ENCODE data around the gene PLK3. TPM values are rescaled to one million over a fixed set of nuclear protein-coding genes. Genes with fewer than 3 reads are reported as not detected.
"Not testable (repeated sequence)": the region's sequence is repeated elsewhere in the genome, so short reads cannot be mapped to it uniquely, and the experiment has no call there.

Gene PLK3
- total RNA-seq, 1 donor from 2014 or later: 7.5 TPM

DNA sequence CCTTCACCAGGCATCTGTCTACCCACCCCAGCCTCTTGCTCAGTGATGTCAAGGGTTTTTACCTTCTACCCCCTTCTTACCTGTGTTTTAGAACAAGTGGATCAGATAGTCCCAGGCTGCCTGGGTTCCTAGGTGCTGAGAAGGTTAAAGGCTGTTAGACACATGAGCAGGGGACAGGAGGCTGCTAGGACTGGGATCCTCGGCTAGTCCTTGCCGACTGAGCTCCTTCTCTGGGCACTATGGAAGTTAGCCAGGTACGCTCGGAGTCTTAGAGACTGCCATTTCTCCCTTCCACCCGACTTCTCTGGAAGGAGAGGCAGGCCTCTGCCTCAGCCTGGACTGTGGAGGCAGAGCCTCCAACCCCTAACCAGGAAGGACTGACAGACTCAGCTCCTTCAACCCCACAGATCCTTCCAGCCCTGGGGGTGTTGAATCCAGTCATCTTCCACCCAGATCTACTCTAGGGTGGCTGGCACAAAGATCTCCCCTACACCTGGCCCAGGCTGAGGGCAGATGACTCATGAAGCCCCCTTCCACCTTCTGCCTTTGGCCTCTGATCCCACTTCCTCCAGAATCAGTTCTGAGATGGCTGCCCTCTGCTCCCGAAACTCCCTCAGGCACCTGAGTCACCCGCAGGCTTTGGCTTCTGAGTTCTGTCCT lies 6.7 kb downstream of the PLK3 start, which contains the start of gene DYNLT4:
DYNLT4 (minus strand) TSS at position 648 of the 660 bp plus-strand sequence. CDS start 683 bp downstream, outside the sequence.
- no peak for ATAC-seq
- DNase-seq: peak; percentile 28
- intact Hi-C loops (cut with micrococcal nuclease): no loop called here

DNA sequence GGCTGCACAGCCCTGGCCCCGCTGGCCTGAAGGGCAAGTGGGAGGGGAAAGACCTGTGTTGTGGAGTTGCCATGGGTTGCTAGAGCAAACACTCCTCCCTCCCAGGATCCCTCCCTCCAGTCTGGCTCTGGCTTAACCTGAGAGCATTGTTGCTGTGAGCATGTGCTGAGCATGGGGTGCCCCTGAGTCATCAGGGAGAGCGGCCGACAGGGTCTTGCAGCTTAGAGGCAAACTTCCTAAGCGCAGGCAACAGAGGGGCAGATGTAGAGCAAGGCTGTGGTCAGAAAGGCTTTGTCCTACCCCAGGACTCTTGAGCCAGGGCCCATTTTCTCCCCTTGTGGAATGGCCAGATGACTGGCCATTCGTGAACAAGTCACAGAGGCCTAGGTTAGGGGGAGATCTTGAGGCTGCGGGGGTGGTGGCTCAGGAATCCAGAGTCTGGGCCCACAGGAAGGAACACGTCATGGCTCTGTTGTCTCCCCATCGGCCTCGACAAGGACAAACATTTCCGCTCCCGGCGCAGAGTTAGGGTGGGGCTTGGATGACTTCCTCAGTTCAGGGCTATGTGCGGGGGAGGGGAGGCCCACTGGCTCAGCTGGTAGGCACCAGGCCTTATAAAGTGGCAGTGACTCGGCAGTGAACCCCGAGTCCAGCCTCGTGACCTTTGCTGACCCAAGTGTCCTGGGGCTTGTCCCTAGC lies 7.3 kb downstream of the PLK3 start:
- ATAC-seq: peak; percentile 83
- intact Hi-C loops (cut with micrococcal nuclease): no loop called here
- peak; percentile 96 for DNase-seq

DNA sequence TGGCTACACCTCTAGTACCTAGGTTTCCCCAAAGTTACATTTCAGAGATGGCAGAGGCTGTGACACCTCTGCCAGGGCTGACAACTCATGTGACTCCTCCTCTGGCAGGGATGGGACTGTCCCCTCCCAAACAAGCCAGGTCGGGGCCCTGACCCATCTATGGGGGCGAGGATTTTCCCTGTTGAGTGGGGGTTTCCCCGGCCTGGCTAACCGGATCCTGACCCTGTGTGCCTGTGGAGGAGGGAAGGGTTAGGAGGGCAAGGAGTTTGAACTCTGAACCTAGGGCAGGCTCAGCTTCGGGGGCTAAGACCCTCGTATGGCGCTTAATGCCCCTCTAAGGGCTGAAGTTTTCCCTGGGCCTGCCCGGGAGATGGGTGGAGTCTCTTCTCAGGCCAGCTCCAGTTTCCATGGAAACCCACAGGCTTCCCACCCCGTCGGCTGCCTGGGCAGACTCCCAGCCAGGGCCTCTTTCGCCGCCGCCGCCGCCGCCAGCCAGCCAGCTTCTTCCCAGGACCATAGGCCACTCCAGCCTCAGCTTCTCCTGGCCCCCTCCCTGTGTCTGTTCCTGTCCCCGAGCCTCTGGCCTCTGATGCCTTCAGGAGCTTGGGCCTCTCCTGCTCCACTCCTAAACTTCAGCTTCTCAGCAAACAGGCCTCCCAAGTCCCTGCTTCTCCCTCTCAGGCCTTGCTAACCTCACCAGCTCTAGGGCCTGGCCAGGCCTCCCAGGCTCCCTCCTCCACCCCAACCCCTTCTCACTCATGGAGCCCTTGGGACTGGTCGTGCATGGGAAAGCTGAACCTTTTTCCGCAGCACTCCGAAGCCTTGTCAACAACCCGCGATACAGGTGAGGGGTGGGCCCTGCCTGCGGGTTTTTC lies 8.1 kb downstream of the PLK3 start, which contains the start of gene BTBD19:
BTBD19 (plus strand) TSS at position 461 of the 875 bp plus-strand sequence; CDS start at position 759, 298 bp downstream.
- ATAC-seq (peak; percentile 67), DNase-seq (peak; percentile 91)
- intact Hi-C loops (cut with micrococcal nuclease): no loop called here

DNA sequence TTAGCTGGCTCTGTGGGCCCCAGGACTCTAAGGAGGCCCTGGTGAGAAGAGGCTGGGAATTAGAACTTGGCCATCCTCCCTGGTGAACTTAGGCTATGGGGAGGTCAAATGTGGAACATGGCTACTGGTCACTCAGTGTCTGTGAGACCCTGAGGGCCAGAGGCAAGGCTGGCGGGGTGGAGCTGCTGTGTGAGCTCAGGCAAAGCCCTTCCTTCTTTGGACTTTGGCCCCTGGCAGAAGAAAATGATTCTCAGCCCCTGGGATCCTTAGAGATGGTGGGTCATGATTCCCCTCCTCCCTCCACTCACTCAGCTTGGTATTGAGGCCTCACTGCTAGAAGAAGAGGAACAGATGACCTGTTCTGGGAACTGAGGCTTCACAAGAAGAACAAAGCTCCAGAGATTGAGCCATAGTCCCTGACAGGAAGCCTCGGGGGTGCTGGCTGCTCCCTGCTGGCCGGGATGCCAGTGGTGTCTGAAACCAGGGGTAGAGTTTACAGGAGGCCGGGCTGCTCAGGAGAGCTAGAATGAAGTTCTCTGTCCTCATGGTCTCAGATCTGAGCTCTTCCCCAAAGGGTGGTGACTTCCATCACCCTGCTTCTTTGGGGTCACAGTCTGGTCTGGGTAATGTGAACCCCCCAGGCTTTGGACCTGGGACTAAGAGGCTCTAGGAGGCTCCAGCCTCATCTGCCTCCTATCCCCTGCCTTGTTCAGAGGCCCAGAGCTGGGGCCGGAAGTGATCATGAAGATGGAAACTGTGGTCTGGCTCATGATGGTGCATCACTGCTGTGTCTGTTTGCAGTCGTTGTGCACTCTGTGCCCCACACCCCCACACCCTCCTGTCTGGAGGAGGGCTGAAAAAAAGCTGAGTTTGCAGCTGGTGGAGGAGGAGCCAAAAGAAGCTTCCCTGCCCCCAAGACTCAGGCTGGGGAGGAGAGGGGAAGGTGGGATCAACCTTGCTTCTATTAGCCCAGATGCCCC lies 9.1 kb downstream of the PLK3 start:
- ATAC-seq: no peak
- DNase-seq: peak; percentile 66
- intact Hi-C loops (cut with micrococcal nuclease): no loop called here

DNA sequence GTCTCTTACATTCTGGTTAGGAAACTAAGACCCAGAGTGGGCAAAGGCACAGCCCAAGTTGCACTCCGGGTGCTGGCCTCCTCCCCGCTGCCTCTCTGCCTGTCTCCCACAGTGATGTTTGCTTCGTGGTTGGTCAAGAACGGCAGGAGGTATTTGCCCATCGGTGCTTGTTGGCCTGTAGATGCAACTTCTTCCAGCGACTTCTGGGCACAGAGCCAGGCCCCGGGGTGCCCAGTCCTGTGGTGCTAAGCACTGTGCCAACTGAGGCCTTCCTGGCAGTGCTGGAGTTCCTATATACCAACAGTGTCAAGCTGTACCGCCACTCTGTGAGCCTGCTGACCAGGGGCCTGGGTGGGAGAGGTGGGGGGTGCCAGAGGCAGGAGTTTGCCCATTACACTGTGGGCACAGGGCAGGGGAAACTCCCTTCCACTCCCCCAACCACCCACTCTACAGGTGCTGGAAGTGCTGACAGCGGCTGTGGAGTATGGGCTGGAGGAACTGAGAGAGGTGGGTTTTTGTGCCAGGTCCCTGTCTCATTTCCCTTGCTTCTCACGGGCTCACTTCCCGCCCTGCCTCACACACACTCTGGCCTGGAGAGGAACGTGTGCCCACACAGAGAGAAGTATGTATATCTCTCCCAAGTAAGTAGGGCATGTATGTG lies 10.1 kb downstream of the PLK3 start:
- no peak for ATAC-seq
- DNase-seq: peak; percentile 76
- intact Hi-C loops (cut with micrococcal nuclease): no loop called here

DNA sequence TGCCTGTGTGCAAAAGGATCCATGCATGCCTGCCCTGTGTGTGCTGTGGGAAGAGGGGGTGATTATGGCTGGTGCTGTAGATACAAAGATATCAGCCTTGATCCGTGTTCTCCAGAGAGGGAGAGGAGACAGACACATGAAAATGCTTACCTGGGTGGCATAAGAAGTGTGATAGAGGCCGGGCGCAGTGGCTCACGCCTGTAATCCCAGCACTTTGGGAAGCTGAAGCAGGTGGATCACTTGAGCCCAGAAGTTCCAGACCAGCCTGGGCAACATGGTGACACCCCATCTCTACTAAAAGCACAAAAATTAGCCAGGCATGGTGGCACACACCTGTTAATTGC lies 10.6 kb downstream of the PLK3 start:
- intact Hi-C loops (cut with micrococcal nuclease); ATAC-seq: not testable (repeated sequence)
- peak; percentile 24 for DNase-seq

DNA sequence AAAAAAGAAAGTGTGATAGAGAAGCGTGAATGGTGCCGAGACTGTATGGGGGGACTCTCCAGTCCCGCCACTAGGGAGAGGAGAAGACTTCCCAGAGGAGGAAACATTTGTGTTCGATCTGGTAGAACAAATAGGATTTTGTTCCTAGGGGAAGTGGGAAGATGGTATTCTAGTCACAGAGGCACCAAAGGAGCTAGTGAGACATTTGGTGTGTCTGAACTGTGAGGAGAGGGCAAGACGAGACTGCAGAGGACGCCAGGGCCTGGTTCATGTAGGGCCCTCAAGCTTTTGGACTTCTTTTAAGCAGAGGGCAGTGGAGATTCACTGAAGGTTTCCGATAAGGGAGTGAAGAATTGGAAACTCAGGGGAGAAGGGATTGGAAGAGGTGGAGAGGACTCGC lies 11.1 kb downstream of the PLK3 start:
- intact Hi-C loops (cut with micrococcal nuclease): no loop called here
- peak; percentile 7 for DNase-seq
- no peak for ATAC-seq

DNA sequence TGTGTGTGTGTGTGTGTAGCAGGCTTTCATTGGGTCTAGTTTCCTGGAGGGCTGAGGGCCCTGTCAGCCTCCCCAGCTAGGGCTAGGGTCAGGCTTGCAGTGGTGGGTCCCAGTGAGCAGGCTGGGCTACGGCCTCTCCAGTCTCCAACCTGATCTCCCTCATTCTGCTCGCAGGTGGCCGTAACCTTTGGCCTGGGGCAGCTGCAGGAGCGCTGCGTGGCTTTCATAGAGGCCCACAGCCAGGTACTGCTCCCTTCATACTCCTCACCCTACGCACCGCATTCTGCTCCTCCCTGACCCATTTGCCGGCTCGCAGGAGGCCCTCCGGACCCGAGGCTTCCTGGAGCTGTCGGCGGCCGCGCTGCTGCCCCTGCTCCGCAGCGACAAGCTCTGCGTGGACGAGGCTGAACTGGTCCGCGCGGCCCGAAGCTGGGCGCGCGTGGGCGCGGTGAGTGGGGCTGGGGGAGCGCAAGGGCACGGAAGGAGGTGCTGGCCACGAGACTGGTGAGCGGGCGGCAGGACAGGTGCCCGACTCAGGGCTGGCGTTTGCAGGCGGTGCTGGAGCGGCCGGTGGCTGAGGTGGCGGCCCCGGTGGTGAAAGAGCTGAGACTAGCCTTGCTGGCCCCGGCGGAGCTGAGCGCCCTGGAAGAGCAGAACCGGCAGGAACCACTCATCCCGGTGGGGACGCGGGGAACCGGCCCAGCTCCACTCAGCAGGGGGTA lies 12.8 kb downstream of the PLK3 start:
- ATAC-seq (peak; percentile 13), DNase-seq (peak; percentile 53)
- intact Hi-C loops (cut with micrococcal nuclease): no loop called here

DNA sequence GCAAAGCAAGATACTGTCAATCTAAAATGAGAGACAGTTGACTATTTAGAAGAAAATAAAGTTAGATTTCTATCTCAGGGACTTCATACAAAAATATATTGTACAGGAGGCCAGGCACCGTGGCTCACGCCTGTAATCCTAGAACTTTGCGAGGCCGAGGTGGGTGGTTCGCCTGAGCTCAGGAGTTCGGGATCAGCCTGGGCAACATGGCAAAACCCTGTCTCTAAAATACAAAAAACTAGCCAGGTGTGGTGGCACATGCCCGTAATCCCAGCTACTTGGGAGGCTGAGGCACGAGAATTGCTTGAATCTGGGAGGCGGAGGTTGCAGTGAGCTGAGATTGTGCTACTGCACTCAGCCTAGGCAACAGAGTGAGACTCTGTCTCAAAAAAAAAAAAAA lies 15.7 kb downstream of the PLK3 start:
- intact Hi-C loops (cut with micrococcal nuclease); ATAC-seq: not testable (repeated sequence)
- DNase-seq: peak; percentile 10

DNA sequence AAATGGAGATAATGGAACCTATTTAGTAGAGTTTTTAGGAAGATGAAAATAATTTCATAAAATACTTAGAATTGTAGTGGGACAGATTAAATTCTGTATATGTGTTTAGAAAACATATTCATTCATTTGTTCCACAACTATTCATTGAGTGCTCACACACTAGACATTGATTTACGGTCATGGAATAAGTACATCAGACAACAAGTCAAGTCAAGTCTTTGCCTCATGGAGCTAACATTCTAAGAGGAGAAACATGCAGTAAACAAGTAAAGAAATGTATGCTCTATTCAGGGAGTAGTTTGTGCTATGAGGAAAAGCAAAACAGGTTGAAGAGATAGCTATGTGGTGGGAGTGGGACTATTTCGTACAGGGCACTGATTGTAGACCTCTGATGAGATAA lies 17.1 kb downstream of the PLK3 start:
- no peak for DNase-seq
- intact Hi-C loops (cut with micrococcal nuclease): no loop called here
- no peak for ATAC-seq

DNA sequence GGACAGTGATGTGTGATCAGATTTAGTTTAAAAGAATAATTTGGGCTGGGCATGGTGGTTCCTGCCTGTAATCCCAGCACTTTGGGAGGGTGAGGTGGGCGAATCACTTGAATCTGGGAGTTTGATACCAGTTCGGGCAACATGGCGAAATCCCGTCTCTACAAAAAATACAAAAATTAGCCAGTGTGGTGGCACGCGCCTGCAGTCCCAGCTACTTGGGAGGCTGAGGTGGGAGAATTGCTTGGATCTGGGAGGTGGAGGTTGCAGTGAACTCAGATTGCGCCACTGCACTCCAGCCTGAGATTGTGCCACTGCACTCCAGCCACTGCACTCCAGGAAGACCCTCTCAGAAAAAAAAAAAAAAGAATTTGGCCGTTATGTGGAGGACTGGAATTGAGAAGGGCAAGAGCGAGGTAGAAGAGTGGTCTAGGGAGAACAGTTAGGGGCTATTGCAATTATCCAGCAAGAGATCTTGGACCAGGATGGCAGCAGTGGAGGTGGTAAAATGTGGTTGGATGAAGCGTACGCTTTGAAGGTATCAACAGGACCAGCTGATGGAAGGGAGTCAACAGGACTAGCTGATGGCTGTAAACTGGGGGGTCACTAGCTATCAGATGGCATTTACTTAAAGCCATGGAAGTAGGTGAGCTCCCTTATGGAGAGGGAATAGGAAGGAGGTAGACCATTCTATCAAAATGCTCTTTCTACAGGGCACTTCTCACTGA lies 17.8 kb downstream of the PLK3 start:
- intact Hi-C loops (cut with micrococcal nuclease): no loop called here
- no peak for ATAC-seq
- peak; percentile 9 for DNase-seq

DNA sequence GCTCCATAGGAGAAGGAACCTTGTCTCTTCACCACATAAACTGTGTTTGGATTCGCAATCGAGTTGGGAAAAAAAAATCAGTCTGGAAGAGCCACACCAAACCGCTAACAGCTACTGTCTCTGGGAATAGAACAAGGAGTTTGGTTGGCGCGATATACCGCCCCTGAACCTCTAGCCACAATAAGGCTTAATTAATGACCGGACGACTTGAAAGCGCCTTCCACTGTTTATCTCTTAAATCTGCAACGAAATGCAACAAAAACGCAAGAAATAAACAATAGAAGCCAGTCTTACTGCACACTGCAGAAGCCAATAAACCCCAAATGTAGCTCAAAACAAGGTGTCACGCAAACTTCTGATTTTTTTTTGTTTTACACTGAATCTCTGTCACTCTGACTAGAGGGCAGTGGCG lies 19.0 kb downstream of the PLK3 start:
- ATAC-seq (peak; percentile 21), DNase-seq (no peak)
- intact Hi-C loops (cut with micrococcal nuclease): no loop called here

DNA sequence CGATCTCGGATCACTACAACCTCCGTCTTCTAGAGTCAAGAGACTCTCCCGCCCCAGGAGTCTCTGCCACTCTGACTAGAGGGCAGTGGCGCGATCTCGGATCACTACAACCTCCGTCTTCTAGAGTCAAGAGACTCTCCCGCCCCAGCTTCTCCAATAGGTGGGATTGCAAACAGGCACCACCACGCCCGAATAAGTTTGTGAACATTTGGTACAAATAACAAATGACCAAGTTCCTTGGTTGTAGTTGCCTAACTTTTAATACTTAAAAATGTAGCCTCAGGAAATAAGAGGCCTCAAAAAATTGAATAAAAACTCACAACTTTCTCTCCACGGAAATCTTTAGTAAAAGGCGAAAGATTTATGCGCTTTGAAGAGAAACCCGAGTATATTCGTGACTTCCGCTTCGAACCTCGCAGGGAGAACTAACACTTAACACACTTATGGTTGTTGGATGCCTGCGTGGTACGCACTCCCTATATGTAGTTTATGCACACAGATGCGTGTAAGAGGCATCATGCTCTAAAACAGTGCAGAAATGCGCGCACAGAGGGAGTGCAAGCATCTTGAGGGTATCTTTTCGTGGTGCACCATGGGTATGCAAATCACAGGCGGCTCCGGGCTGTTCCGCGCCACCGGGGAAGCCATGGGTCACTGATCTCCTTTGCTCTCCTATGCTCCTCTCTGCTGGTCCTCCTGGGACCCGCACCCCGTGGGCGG lies 19.6 kb downstream of the PLK3 start:
- DNase-seq (peak; percentile 84), ATAC-seq (peak; percentile 90)
- intact Hi-C loops (cut with micrococcal nuclease): no loop called here

DNA sequence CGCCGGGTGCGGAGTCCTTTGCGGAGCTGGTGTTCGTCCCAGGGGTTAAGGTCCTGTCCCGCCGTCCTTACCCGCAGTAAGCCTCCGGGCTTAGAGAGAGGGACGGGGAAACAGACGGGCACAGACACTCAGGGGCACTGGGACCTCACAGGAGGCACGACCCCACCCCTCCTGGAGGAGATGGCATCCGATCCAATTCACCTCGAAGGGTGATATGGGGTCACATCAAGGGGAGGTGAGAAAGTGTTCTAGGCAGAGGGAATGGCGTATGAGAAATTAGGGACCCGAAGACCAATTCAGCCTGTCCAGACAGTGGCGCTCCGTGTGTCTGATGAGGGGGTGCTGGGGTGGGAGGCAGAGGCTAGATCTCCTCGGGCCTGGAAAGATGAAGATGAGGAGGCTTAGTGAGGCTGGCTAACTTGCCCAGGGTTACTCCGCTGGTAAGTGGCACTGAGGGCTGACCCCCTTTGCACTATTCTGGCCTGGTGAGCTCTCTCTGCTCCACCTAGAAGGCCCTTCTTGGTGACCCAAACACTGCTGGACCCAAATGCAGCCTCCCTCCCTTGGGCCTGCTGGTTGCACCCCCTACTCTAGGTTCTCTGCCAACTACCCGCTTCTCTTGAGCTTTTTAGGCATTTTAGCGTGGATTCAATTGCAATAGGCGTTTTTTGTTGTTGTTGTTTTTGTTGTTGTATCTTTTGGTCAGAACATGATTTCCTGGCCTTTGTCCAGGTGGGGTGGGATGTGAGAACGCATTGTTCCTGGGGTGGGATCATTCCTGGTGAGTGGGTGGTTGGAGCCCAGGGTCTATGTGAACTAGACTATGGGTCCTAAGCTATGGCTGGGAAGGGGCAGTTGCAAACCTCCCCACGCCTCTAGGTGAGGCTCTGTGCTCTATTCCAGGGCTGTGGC lies 20.4 kb downstream of the PLK3 start:
- intact Hi-C loops (cut with micrococcal nuclease): no loop called here
- ATAC-seq: peak; percentile 41
- peak; percentile 13 for DNase-seq

DNA sequence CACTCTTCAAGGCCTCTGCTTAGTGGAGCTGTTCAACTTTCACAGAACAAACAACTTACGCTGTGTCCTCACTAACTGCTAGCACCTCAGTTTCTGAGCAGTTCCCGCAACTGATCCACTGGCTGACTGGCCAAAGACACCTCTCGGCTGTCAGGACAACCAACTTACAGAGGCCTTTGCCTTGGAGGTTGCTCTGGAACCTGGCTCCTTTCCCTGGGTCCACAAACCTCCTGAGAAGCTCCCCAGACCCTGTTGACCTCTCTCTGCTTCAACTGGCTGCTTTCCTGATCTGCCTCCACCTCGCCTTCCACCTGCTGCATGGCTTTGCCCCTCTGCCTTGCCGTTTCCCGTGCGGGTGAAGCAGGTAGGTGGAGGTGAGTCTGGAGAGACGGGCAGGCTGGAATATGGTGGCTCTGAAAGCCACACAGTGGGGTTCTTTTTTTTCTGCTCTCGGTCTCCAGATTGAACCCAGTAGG lies 21.1 kb downstream of the PLK3 start:
- intact Hi-C loops (cut with micrococcal nuclease): no loop called here
- DNase-seq: peak; percentile 18
- no peak for ATAC-seq
